Ishikawa (cell line): ENCODE measurements around the gene VPS51.

Experiments used
- CEBPB ChIP-seq: IDR thresholded peaks from 2 replicates; pipeline ENCODE4 v1.6.1; 2012
- CREB1 ChIP-seq: IDR thresholded peaks from 2 replicates; pipeline ENCODE4 v1.6.1; 2012; ENCODE audit warnings: low read depth
- EGR1 ChIP-seq: IDR thresholded peaks from 2 replicates; pipeline ENCODE4 v1.6.1; 2012
- EP300 ChIP-seq: IDR thresholded peaks from 2 replicates; pipeline ENCODE4 v1.6.1; 2012; ENCODE audit warnings: borderline replicate concordance
- FOXM1 ChIP-seq: IDR thresholded peaks from 2 replicates; pipeline ENCODE4 v1.6.1; 2012; ENCODE audit warnings: low read depth, borderline replicate concordance
- MAX ChIP-seq: IDR thresholded peaks from 2 replicates; pipeline ENCODE4 v1.6.1; 2012
- NFIC ChIP-seq: IDR thresholded peaks from 2 replicates; pipeline ENCODE4 v1.6.1; 2012
- RAD21 ChIP-seq: IDR thresholded peaks from 2 replicates; pipeline ENCODE4 v1.6.1; 2012; ENCODE audit warnings: low read depth
- REST ChIP-seq: IDR thresholded peaks from 2 replicates; pipeline ENCODE4 v1.6.1; 2012; ENCODE audit warnings: low read depth, mild to moderate bottlenecking
- TAF1 ChIP-seq: IDR thresholded peaks from 2 replicates; pipeline ENCODE4 v1.6.1; 2012; ENCODE audit warnings: low read depth, mild to moderate bottlenecking
- TCF12 ChIP-seq: IDR thresholded peaks from 2 replicates; pipeline ENCODE4 v1.6.1; 2012; ENCODE audit warnings: low read depth
- TEAD4 ChIP-seq: IDR thresholded peaks from 2 replicates; pipeline ENCODE4 v1.6.1; 2012
- USF1 ChIP-seq: IDR thresholded peaks from 2 replicates; pipeline ENCODE4 v1.6.1; 2012
- YY1 ChIP-seq: IDR thresholded peaks from 2 replicates; pipeline ENCODE4 v1.6.1; 2012; ENCODE audit warnings: low read depth
- ZBTB7A ChIP-seq: IDR thresholded peaks from 2 replicates; pipeline ENCODE4 v1.6.1; 2012; ENCODE audit warnings: low read depth

The VPS51 gene

GRCh38 chr11:65067446-65067845 lies 28.6 kb upstream of the VPS51 start:
- no peak for TF ChIP-seq FOXM1
- no peak for TF ChIP-seq YY1
- TF ChIP-seq EGR1, result no peak
- no peak for TF ChIP-seq MAX
- no peak for TF ChIP-seq TAF1
- TF ChIP-seq CEBPB, result no peak
- TF ChIP-seq TCF12, result no peak
- no peak for TF ChIP-seq REST
- no peak for TF ChIP-seq USF1
- no peak for TF ChIP-seq ZBTB7A
- TF ChIP-seq RAD21, result no peak

- TF ChIP-seq YY1 (no peak), MAX (no peak), USF1 (no peak), FOXM1 (no peak), CREB1 (no peak), RAD21 (no peak), EGR1 (no peak), EP300 (no peak), NFIC (no peak), CEBPB (no peak)
Measured at GRCh38 chr11:65069217-65069616, 26.8 kb upstream of the VPS51 start.

- no peak for TF ChIP-seq CREB1
- no peak for TF ChIP-seq USF1
- no peak for TF ChIP-seq NFIC
- no peak for TF ChIP-seq TCF12
- TF ChIP-seq CEBPB, result no peak
- TF ChIP-seq RAD21, result no peak
Measured at GRCh38 chr11:65071907-65072630, 23.9 kb upstream of the VPS51 start.

GRCh38 chr11:65072631-65072966 lies 23.4 kb upstream of the VPS51 start:
- TF ChIP-seq TAF1 (no peak), MAX (no peak), CREB1 (no peak)

- no peak for TF ChIP-seq TEAD4
- no peak for TF ChIP-seq ZBTB7A
- TF ChIP-seq FOXM1, result no peak
- TF ChIP-seq EGR1, result no peak
- TF ChIP-seq TCF12, result no peak
- TF ChIP-seq USF1, result no peak
- TF ChIP-seq EP300, result no peak
- no peak for TF ChIP-seq CREB1
Measured at GRCh38 chr11:65077451-65077850, 18.6 kb upstream of the VPS51 start.

GRCh38 chr11:65078151-65078550 lies 17.9 kb upstream of the VPS51 start:
- TF ChIP-seq EGR1, result no peak
- peak; percentile 41 for TF ChIP-seq RAD21
- no peak for TF ChIP-seq TEAD4

- TF ChIP-seq YY1, result peak; percentile 47; the same call in 1 of the 2 replicates
- TF ChIP-seq NFIC, result no peak
Measured at GRCh38 chr11:65078786-65079342, 17.1 kb upstream of the VPS51 start.
